Ishikawa (cell line): ENCODE measurements around the gene CCDC78.

Experiments
- CEBPB ChIP-seq: IDR thresholded peaks from 2 replicates; pipeline ENCODE4 v1.6.1; 2012
- CREB1 ChIP-seq: IDR thresholded peaks from 2 replicates; pipeline ENCODE4 v1.6.1; 2012; ENCODE audit warnings: low read depth
- EGR1 ChIP-seq: IDR thresholded peaks from 2 replicates; pipeline ENCODE4 v1.6.1; 2012
- EP300 ChIP-seq: IDR thresholded peaks from 2 replicates; pipeline ENCODE4 v1.6.1; 2012; ENCODE audit warnings: borderline replicate concordance
- FOXM1 ChIP-seq: IDR thresholded peaks from 2 replicates; pipeline ENCODE4 v1.6.1; 2012; ENCODE audit warnings: low read depth, borderline replicate concordance
- NFIC ChIP-seq: IDR thresholded peaks from 2 replicates; pipeline ENCODE4 v1.6.1; 2012
- RAD21 ChIP-seq: IDR thresholded peaks from 2 replicates; pipeline ENCODE4 v1.6.1; 2012; ENCODE audit warnings: low read depth
- TAF1 ChIP-seq: IDR thresholded peaks from 2 replicates; pipeline ENCODE4 v1.6.1; 2012; ENCODE audit warnings: low read depth, mild to moderate bottlenecking
- TCF12 ChIP-seq: IDR thresholded peaks from 2 replicates; pipeline ENCODE4 v1.6.1; 2012; ENCODE audit warnings: low read depth
- TEAD4 ChIP-seq: IDR thresholded peaks from 2 replicates; pipeline ENCODE4 v1.6.1; 2012
- YY1 ChIP-seq: IDR thresholded peaks from 2 replicates; pipeline ENCODE4 v1.6.1; 2012; ENCODE audit warnings: low read depth
- ZBTB7A ChIP-seq: IDR thresholded peaks from 2 replicates; pipeline ENCODE4 v1.6.1; 2012; ENCODE audit warnings: low read depth
- TF ChIP-seq, protein P1 (sequence below): IDR thresholded peaks from 2 replicates; pipeline ENCODE4 v1.6.1; 2012; ENCODE audit warnings: low read depth, mild to moderate bottlenecking
- TF ChIP-seq, protein P2 (sequence below): IDR thresholded peaks from 2 replicates; pipeline ENCODE4 v1.6.1; 2012
- TF ChIP-seq, protein P3 (sequence below): IDR thresholded peaks from 2 replicates; pipeline ENCODE4 v1.6.1; 2012

Gene CCDC78

DNA sequence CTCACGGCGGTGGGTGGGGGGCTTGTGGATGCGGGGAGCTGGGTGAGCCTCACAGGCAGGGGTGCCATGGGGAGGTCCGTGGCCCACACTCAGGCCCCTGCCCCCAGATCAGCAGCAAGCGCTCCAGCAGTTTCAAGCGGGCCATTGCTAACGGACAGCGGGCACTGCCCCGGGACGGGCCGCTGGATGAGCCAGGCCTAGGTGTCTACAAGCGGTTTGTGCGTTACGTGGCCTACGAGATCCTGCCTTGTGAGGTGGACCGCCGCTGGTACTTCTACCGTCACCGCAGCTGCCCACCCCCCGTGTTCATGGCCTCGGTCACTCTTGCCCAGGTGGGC is 49.7 kb downstream of the CCDC78 start:
- no peak for TF ChIP-seq YY1
- TF ChIP-seq ZBTB7A, result no peak
- no peak for TF ChIP-seq TEAD4
- TF ChIP-seq NFIC, result no peak

DNA sequence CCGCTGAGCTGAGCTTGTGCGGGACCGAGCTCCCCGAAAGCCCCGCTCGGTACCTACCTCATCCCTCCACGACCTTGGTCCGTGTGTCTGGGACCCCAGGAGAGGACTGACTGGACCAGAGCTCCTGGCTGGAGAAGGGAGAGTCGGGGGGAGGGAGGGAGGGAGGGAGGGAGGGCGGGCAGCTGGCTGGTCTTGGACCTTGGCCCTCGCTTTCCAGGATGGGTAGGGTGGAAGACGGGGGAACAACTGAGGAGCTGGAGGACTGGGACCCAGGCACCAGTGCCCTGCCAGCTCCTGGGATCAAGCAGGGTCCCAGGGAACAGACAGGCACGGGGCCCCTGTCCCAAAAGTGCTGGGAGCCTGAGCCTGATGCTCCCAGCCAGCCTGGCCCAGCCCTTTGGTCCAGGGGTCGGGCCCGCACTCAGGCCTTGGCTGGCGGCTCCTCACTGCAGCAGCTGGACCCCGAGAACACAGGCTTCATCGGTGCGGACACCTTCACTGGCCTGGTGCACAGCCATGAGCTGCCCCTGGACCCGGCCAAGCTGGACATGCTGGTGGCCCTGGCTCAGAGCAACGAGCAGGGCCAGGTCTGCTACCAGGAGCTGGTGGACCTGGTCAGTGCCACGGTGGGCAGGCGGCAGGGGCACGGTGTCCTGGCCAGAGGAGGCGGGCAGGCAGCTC is 50.2 kb downstream of the CCDC78 start:
- TF ChIP-seq CREB1 (no peak), ZBTB7A (no peak), NFIC (no peak), FOXM1 (no peak), EP300 (no peak), TCF12 (no peak), CEBPB (no peak), TEAD4 (no peak), YY1 (no peak), EGR1 (no peak)
- TF ChIP-seq, protein P1, sequence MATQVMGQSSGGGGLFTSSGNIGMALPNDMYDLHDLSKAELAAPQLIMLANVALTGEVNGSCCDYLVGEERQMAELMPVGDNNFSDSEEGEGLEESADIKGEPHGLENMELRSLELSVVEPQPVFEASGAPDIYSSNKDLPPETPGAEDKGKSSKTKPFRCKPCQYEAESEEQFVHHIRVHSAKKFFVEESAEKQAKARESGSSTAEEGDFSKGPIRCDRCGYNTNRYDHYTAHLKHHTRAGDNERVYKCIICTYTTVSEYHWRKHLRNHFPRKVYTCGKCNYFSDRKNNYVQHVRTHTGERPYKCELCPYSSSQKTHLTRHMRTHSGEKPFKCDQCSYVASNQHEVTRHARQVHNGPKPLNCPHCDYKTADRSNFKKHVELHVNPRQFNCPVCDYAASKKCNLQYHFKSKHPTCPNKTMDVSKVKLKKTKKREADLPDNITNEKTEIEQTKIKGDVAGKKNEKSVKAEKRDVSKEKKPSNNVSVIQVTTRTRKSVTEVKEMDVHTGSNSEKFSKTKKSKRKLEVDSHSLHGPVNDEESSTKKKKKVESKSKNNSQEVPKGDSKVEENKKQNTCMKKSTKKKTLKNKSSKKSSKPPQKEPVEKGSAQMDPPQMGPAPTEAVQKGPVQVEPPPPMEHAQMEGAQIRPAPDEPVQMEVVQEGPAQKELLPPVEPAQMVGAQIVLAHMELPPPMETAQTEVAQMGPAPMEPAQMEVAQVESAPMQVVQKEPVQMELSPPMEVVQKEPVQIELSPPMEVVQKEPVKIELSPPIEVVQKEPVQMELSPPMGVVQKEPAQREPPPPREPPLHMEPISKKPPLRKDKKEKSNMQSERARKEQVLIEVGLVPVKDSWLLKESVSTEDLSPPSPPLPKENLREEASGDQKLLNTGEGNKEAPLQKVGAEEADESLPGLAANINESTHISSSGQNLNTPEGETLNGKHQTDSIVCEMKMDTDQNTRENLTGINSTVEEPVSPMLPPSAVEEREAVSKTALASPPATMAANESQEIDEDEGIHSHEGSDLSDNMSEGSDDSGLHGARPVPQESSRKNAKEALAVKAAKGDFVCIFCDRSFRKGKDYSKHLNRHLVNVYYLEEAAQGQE, result no peak
- TF ChIP-seq, protein P2, sequence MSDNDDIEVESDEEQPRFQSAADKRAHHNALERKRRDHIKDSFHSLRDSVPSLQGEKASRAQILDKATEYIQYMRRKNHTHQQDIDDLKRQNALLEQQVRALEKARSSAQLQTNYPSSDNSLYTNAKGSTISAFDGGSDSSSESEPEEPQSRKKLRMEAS, result no peak

DNA sequence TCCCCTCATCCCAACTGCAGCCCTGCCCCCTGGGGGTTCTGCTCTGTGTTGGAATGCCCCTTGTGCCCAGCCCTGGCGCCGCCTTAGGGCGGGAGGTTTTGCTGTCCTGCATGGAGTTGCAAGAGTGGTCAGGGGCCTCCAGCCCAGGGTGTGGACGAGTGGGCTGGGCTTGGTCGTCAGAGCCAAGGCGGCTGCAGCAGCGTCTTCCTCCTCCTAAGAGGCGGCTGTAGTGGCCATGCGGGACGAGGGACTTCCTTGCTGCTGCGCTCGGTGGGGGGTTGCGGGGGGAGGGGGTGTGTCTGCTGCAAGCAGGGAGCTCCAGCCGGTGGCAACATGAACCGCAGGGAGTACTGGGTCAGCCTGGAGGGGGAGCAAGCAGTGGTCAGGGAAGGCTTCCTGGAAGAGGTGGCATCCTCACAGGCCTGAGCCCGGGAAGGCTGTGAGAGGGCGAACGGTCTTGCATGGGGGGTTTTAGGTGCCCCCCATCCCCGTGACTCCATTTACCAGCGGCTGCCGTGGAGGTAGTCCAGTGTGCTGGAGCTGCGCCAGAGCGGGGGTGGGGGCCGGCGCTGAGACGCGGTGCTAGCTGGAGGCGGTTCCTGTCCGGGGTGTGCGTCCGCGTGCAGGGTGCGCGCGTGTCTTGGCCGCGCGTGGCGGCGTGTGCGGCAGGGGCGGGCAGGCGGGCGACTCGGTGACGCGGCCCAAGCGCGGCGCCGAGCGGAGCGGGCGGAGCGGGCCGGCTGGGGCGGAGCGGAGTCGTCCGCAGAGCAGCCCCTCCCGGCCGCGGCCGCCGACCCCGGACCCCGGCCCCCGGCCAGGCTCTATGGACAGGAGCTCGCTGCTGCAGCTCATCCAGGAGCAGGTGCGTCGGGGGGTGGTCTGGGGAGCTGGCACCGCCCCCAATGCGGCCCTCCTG is 51.0 kb downstream of the CCDC78 start, which contains the start of gene RHBDL1:
Gene RHBDL1, plus strand, starts transcription at position 704 of the 916 bp plus-strand sequence. Its CDS starts 120 bp downstream, at position 824.
- TF ChIP-seq, protein P3, sequence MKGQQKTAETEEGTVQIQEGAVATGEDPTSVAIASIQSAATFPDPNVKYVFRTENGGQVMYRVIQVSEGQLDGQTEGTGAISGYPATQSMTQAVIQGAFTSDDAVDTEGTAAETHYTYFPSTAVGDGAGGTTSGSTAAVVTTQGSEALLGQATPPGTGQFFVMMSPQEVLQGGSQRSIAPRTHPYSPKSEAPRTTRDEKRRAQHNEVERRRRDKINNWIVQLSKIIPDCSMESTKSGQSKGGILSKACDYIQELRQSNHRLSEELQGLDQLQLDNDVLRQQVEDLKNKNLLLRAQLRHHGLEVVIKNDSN, result no peak
- TF ChIP-seq TAF1 (no peak), NFIC (peak; percentile 17; the same call in 1 of the 2 replicates), EGR1 (no peak), EP300 (no peak), ZBTB7A (no peak)

DNA sequence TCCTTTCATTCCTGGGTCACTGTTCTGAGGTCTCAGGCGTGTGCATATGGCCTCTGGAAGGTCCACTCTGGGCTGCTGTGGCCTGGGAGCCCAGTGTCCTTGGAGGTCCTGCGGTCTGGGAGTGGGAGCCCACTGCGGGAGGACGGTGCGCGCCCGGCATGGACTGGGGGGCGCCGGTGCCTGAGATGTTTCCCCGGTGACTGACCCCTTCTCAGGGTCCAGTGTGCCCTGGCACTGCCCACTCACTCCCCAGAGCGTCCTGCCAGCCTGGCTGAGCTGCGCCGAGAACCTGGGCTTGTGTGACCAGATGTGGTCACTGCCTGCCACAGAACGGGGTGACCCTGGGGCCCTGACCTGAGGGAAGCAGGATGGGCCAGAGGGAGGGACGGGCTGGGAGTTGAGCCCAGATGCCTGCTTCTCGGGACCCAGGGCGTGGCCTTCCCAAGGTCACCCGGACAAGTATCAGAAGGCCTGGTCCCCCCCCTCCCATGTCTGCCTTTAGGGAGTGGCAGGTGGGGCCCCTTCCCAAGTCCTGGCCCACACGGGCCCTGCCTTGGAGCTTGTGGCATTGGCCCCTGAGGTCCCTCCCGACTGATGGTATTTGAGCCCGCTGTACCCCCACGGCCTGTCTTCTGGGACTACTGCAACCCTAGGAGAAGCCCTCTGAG is 51.9 kb downstream of the CCDC78 start:
- TF ChIP-seq FOXM1, result no peak
- no peak for TF ChIP-seq RAD21
- TF ChIP-seq YY1, result no peak

DNA sequence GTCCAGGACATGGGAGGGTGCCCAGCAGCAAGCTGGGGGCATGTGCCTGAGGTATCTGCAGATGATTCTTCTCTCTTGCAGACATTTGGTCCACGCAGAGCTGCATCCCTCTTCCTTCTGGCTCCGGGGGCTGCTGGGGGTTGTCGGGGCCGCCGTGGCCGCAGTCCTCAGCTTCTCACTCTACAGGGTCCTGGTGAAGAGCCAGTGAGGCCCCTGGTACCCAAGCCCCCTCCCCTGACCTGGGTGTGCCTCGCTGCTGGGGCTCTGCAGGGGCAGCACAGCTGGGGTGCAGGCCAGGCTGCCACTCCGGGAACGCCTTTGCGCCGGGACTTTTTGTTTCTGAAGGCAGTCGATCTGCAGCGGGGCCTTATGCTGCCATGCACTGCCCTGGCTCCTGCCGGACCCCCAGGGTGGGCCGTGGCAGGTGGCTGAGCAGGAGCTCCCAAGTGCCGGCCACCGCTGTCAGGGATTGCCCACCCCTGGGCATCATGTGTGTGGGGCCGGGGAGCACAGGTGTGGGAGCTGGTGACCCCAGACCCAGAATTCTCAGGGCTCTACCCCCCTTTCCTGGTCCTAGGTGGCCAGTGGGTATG is 52.7 kb downstream of the CCDC78 start:
- no peak for TF ChIP-seq NFIC
- TF ChIP-seq CREB1, result no peak
- 0 out of 2 replicates have a peak, but pooled peaks have one; percentile 39 for TF ChIP-seq ZBTB7A
- TF ChIP-seq, protein P2, result no peak
- TF ChIP-seq TAF1, result no peak

DNA sequence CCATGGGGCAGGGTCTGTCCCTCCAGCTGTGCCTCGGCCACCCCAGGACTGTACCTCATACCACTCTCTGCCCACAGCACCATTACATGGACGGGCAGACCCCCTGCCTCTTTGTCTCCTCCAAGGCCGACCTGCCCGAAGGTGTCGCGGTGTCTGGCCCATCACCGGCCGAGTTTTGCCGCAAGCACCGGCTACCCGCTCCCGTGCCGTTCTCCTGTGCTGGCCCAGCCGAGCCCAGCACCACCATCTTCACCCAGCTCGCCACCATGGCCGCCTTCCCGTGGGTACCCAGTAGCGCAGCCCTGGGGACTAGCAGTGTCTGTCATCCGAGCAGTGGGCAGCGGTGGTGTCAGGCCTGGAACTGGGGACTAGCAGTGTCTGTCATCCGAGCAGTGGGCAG is 53.4 kb downstream of the CCDC78 start:
- TF ChIP-seq NFIC, result no peak
- no peak for TF ChIP-seq FOXM1
- TF ChIP-seq ZBTB7A, result no peak
- TF ChIP-seq, protein P2, result no peak
- TF ChIP-seq EP300, result no peak
- TF ChIP-seq TCF12, result no peak
- TF ChIP-seq CREB1, result no peak
- TF ChIP-seq RAD21, result no peak
- no peak for TF ChIP-seq TEAD4
